Ishikawa (cell line): Measurements from ENCODE around the gene INMT.
A peak's percentile ranks its signal among the peaks of the same experiment; 100 is the strongest.

Source experiments
- CEBPB ChIP-seq: IDR thresholded peaks from 2 replicates; pipeline ENCODE4 v1.6.1; 2012
- CREB1 ChIP-seq: IDR thresholded peaks from 2 replicates; pipeline ENCODE4 v1.6.1; 2012; ENCODE audit warnings: low read depth
- EGR1 ChIP-seq: IDR thresholded peaks from 2 replicates; pipeline ENCODE4 v1.6.1; 2012
- EP300 ChIP-seq: IDR thresholded peaks from 2 replicates; pipeline ENCODE4 v1.6.1; 2012; ENCODE audit warnings: borderline replicate concordance
- FOXM1 ChIP-seq: IDR thresholded peaks from 2 replicates; pipeline ENCODE4 v1.6.1; 2012; ENCODE audit warnings: low read depth, borderline replicate concordance
- MAX ChIP-seq: IDR thresholded peaks from 2 replicates; pipeline ENCODE4 v1.6.1; 2012
- NFIC ChIP-seq: IDR thresholded peaks from 2 replicates; pipeline ENCODE4 v1.6.1; 2012
- RAD21 ChIP-seq: IDR thresholded peaks from 2 replicates; pipeline ENCODE4 v1.6.1; 2012; ENCODE audit warnings: low read depth
- REST ChIP-seq: IDR thresholded peaks from 2 replicates; pipeline ENCODE4 v1.6.1; 2012; ENCODE audit warnings: low read depth, mild to moderate bottlenecking
- TAF1 ChIP-seq: IDR thresholded peaks from 2 replicates; pipeline ENCODE4 v1.6.1; 2012; ENCODE audit warnings: low read depth, mild to moderate bottlenecking
- TCF12 ChIP-seq: IDR thresholded peaks from 2 replicates; pipeline ENCODE4 v1.6.1; 2012; ENCODE audit warnings: low read depth
- TEAD4 ChIP-seq: IDR thresholded peaks from 2 replicates; pipeline ENCODE4 v1.6.1; 2012
- USF1 ChIP-seq: IDR thresholded peaks from 2 replicates; pipeline ENCODE4 v1.6.1; 2012
- YY1 ChIP-seq: IDR thresholded peaks from 2 replicates; pipeline ENCODE4 v1.6.1; 2012; ENCODE audit warnings: low read depth
- ZBTB7A ChIP-seq: IDR thresholded peaks from 2 replicates; pipeline ENCODE4 v1.6.1; 2012; ENCODE audit warnings: low read depth

The INMT gene

GRCh38 chr7:30771174-30771879 lies 19.4 kb downstream of the INMT start, which contains the start of gene MINDY4:
Gene MINDY4, plus strand, starts transcription at chr7:30771417. Its CDS starts 77 bp downstream, at chr7:30771494.
- TF ChIP-seq USF1 (no peak), TAF1 (peak; percentile 32), ZBTB7A (peak; percentile 95), CREB1 (peak; percentile 69), MAX (peak; percentile 47; the same call in 1 of the 2 replicates), YY1 (peak; percentile 88)

GRCh38 chr7:30771880-30772425 lies 20.0 kb downstream of the INMT start:
- TF ChIP-seq TCF12 = no peak
- TF ChIP-seq EGR1 = 0 out of 2 replicates have a peak, but pooled peaks have one; percentile 8

GRCh38 chr7:30772984-30773383 lies 21.0 kb downstream of the INMT start:
- TF ChIP-seq YY1 = no peak
- TF ChIP-seq ZBTB7A = no peak
- TF ChIP-seq REST = no peak
- no peak for TF ChIP-seq EGR1
- no peak for TF ChIP-seq TAF1
- no peak for TF ChIP-seq EP300
- no peak for TF ChIP-seq MAX
- TF ChIP-seq NFIC = no peak
- TF ChIP-seq TCF12 = no peak
- TF ChIP-seq CEBPB = no peak
- no peak for TF ChIP-seq TEAD4
- TF ChIP-seq FOXM1 = no peak
- no peak for TF ChIP-seq RAD21
- no peak for TF ChIP-seq CREB1
- no peak for TF ChIP-seq USF1

GRCh38 chr7:30775992-30776391 lies 24.1 kb downstream of the INMT start:
- TF ChIP-seq NFIC (no peak), REST (no peak), RAD21 (no peak), CREB1 (no peak), MAX (no peak), TEAD4 (no peak), ZBTB7A (no peak), CEBPB (no peak), FOXM1 (no peak), TCF12 (no peak), EP300 (no peak), YY1 (no peak), USF1 (no peak), TAF1 (no peak), EGR1 (no peak)

- TF ChIP-seq EP300 (no peak), USF1 (no peak), TCF12 (no peak), REST (no peak), FOXM1 (no peak), ZBTB7A (no peak), NFIC (no peak), EGR1 (no peak), MAX (no peak), RAD21 (no peak), CEBPB (no peak), TEAD4 (no peak), YY1 (no peak), CREB1 (no peak), TAF1 (no peak)
Observed at GRCh38 chr7:30776971-30777370, 25.0 kb downstream of the INMT start.
